GM18505 (cell line): ENCODE data around the gene TMEM245.

Source experiments
- ATAC-seq: cut with Tn5 transposase; IDR thresholded peaks from one replicate; pipeline ENCODE4 v1.9.1; 2021; ENCODE audit not compliant: unreplicated experiment
- POLR2A ChIP-seq: IDR thresholded peaks from 4 replicates; pipeline ENCODE4 v1.6.1; 2011; ENCODE audit warnings: borderline replicate concordance; ENCODE audit not compliant: insufficient read depth, insufficient read length; ENCODE audit errors: extremely low read depth

TMEM245 gene

GRCh38 chr9:109119439-109120203 lies at the start of gene TMEM245:
Gene TMEM245 (minus strand): TSS chr9:109119947. CDS start chr9:109119913, 34 bp downstream.
- peak; percentile 92 for ATAC-seq
- peak; percentile 89 for TF ChIP-seq POLR2A

- TF ChIP-seq POLR2A, result no peak
- ATAC-seq, result no peak
Measured at GRCh38 chr9:109168170-109168569, 48.4 kb upstream of the TMEM245 start.

DNA sequence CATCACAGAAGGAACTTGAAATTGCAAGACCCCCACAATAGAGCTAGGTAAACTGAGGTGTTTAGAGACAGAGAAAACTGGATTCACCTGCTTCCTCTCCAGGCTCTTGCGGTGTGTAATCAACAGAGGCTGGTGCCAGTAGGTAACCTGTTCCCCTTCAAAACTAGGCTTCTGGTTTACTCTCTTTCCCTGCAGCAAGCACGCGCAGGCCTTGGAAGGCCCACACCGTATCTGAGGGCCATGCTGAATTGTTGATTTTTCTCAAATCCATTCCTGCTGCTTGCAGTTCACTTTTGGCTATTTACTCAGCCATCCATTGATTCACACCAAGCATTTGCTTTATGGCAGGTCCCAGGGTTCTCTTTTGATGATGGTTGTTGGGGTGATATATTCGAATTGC lies 48.0 kb upstream of the TMEM245 start:
- TF ChIP-seq POLR2A, result no peak
- ATAC-seq, result no peak

DNA sequence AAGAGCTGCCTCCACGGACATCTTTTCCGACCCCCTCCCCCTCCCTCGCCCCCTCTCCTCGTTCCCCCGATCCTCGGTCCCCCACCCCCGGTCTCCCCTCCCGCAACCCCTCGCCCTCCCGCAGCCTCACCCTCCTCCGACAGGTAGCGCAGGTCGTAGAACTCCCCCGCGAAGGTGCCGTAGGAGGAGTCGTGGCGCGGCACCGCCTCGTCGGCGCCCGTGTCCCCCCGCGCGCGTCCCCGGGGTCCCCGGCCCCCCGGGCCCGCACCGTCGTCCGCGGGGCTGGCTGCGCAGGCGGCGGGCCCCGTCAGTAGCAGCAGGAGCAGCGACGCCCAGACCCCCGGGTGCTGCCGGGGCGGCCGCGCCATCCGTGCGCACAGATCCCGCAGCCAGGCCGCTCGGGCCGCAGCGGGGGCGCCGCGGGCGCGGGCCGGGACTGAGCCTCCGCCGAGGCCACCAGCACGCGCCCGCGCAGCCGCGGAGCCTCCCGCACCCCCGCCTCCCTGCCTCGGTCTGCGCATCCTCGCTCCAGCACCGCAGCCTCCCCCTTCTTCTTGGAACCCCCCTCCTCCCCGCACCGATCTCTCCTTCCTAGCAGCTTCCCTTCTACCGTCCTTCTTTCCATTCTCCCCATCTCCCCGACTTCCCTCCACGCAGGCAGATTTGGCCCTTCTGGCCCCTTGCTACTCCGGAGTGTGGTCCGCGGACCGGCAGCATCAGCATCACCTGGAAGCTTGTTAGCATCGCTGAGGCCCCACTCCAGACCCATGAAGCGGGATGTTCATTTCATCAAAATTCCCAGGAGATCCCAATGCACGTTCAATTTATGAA lies 47.2 kb upstream of the TMEM245 start, which contains the start of gene FRRS1L:
TSS of gene FRRS1L (minus strand) at position 479 of the 831 bp plus-strand sequence. CDS start at position 368, 111 bp downstream.
- no peak for ATAC-seq
- TF ChIP-seq POLR2A, result no peak

DNA sequence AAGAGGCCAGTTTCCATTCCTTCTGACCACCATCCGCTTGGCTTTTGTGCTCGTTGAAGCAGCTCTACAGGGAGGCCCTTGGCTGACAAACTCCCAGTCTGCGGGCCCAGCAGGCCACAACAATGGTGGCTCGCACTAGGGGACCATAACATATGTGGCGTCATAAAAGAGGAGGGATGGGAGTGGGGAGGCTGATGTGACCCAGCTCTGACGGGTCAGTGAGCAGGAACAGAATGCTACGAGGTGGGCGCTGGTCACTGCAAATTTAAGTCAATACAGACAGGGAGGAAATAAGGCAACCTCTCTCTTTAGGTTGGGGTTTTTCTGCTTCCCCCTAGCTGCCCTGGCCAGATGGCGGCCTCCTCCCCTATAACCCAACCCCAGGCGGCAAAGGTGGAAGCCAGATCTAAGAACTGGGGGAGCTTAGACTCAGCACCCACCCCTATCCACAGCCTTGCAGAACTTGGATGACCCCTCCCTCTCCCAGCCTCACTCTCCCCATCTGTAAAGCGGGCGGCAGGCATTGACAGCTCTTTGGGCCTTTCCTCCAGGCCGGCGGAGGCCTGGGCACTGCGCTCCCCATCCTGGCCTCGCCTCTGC lies 46.5 kb upstream of the TMEM245 start:
- ATAC-seq, result no peak
- no peak for TF ChIP-seq POLR2A

DNA sequence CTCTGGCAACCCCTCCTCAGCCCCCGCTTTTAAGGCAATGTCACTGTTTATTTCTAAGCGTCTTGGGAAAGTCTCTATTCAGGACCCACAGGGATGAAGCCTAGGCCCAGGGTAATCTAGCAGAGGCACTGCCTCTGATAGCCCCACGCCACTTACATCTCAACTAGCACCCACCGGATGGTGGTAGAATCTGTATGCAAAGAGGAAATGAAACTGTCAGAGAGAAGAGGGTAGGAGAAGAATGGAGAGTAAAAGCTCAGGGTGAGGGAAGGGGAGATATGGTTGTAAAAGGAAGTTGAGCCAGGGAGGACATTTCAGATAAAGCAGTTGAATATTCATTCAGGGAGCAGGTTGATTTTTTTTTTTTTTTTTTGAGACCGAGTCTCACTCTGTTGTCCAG lies 44.3 kb upstream of the TMEM245 start:
- no peak for TF ChIP-seq POLR2A
- ATAC-seq, result peak; percentile 96

GRCh38 chr9:109163194-109163593 lies 43.4 kb upstream of the TMEM245 start:
- no peak for ATAC-seq
- TF ChIP-seq POLR2A, result no peak

GRCh38 chr9:109162677-109163076 lies 42.9 kb upstream of the TMEM245 start:
- TF ChIP-seq POLR2A, result no peak

DNA sequence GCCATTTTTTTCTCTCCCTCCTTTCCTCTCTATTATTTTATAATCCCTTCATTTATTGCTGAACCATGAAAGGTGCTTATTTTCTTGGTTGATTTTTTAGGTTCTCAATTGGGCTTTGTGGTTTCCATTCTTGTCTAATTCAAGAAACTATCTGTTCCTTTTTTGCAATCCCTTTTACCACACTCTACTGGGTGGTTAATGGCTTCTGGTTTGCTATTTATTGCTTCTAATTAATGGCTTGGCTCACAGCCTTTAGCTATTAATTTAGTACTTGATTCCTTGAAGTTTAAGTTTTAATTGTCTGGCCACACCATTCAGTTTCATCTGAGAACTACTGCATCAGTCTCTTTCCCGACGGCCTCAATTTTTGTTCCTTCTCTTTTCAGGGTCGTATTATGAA lies 41.7 kb upstream of the TMEM245 start:
- TF ChIP-seq POLR2A, result no peak
- ATAC-seq, result no peak

More at GRCh38 chr9:109162677-109163076, 42.9 kb upstream of the TMEM245 start:
- no peak for ATAC-seq

DNA sequence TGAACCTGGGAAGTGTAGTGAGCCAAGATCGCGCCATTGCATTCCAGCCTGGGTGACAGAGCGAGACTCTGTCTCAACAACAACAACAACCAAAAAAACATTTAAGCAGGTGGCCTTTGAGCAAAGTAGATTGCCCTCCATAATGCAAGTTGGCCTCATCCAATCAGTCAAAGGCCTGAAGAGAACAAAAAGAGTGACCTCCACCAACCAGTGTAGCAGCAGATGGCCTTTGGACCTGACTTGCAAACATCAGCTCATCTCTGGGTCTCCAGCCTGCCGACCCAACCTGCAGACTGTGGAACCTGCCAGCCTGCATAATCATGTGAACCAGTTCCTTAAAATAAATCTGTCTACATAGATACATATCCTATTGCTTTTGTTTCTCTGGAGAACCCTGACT lies 39.8 kb upstream of the TMEM245 start:
- no peak for TF ChIP-seq POLR2A
- ATAC-seq, result no peak

GRCh38 chr9:109158651-109159050 lies 38.9 kb upstream of the TMEM245 start:
- ATAC-seq, result no peak

GRCh38 chr9:109156708-109157107 lies 37.0 kb upstream of the TMEM245 start:
- no peak for TF ChIP-seq POLR2A

More at GRCh38 chr9:109158651-109159050, 38.9 kb upstream of the TMEM245 start:
- no peak for TF ChIP-seq POLR2A

GRCh38 chr9:109150925-109151545 lies 31.3 kb upstream of the TMEM245 start:
- TF ChIP-seq POLR2A, result no peak
- no peak for ATAC-seq

More at GRCh38 chr9:109156708-109157107, 37.0 kb upstream of the TMEM245 start:
- ATAC-seq, result no peak
